GM12892 (cell line): ENCODE data around the gene PXMP4.

Source experiments
- DNase-seq: peaks from one replicate; pipeline ENCODE4 v3.0.0; 2011; ENCODE audit not compliant: insufficient read length
- FAIRE-seq: peaks from 2 replicates; lab custom pipeline; 2011; peaks lifted over from hg19 to GRCh38; lab: Jason Lieb, UNC
- POLR2A ChIP-seq: IDR thresholded peaks from 2 replicates; pipeline ENCODE4 v1.6.1; 2011; ENCODE audit warnings: low read depth, low read length, control low read depth
- POLR2AphosphoS5 ChIP-seq: IDR thresholded peaks from 2 replicates; pipeline ENCODE4 v1.6.1; 2011; ENCODE audit warnings: low read depth, low read length, control low read depth
- TAF1 ChIP-seq: IDR thresholded peaks from 2 replicates; pipeline ENCODE4 v1.6.1; 2011; ENCODE audit warnings: low read depth, mild to moderate bottlenecking, control low read depth, low read length, borderline replicate concordance

Gene PXMP4

DNA sequence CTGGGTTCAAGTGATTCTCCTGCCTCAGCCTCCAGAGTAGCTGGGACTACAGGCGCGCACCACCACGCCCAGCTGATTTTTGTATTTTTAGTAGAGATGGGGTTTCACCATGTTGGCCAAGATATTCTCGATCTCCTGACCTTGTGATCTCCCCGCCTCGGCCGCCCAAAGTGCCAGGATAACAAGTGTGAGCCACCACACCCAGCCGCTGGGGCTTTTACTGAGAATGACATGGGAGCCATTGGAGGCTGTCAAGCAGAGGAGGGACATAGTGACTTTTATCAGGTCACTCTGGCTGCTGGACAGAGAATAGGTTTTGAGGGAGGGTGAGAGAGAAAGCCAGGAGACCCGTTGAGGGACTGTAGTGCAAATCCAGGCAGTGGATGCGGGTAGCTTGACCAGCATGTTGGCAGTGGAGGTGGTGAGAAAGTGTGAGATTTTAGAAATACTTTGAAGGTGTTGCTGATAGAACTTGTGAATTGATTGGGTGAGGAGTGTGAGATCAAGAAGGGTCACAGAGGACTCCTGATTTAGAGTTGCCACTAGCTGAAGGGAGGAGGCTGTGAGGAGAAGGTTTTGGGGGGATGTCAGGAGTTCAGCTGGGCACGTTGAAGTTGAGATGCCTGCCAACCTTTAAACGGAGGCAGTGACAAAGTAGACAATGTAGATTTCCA, 26.4 kb upstream of the PXMP4 start:
- DNase-seq, result no peak
- FAIRE-seq, result no peak
- no peak for TF ChIP-seq POLR2A
- no peak for TF ChIP-seq POLR2AphosphoS5
- TF ChIP-seq TAF1, result no peak

DNA sequence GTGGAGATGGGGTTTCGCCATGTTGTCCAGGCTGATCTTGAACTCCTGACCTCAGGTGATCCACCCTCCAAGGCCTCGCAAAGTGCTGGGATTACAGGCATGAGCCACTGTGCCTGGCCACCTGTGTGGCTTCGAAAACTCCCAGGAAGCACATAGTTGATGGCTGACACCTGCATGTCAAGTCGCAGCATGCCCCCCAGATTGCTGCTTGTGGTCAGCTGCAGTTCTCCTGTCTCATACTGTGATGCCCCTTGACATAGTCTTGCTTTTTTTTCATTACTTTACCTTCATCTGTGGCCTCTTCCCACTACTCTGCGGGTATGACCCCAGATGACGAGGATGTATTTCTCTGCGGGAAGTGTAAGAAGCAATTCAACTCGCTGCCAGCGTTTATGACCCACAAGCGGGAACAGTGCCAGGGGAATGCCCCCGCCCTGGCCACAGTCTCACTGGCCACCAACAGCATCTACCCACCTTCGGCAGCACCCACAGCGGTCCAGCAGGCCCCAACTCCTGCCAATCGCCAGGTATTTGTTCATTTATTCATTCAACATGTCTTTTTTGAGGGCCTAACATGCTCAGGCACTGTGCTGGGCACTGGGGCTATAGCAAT, 24.8 kb upstream of the PXMP4 start:
- FAIRE-seq (no peak), DNase-seq (no peak)
- TF ChIP-seq POLR2AphosphoS5 (no peak), TAF1 (no peak), POLR2A (no peak)

- no peak for FAIRE-seq
These were observed 24.1 kb upstream of the PXMP4 start for GRCh38 chr20:33744181-33744580.

DNA sequence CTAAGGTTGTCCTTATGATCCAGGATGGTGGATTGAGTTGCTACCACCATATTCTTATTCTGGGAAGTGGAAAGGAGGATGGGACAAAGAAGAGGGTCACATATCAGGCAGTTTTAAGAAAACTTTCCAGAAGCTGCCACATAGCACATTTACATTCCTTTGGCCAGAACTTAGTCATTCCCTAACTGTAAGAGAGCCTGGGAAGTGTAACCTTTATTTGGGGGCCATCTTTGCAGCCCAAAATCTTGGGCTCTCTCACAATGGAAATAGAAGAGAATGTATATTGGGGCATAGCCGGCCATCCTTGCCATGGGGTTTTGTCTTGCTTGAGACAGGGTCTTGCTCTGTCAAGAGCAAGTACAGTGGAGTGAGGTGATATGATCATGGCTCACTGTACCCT, 20.1 kb upstream of the PXMP4 start:
- FAIRE-seq (no peak), DNase-seq (no peak)
- TF ChIP-seq POLR2A (no peak), TAF1 (no peak), POLR2AphosphoS5 (no peak)

More at GRCh38 chr20:33744181-33744580, 24.1 kb upstream of the PXMP4 start:
- DNase-seq, result no peak
- no peak for TF ChIP-seq TAF1
- TF ChIP-seq POLR2AphosphoS5, result no peak
- TF ChIP-seq POLR2A, result no peak

DNA sequence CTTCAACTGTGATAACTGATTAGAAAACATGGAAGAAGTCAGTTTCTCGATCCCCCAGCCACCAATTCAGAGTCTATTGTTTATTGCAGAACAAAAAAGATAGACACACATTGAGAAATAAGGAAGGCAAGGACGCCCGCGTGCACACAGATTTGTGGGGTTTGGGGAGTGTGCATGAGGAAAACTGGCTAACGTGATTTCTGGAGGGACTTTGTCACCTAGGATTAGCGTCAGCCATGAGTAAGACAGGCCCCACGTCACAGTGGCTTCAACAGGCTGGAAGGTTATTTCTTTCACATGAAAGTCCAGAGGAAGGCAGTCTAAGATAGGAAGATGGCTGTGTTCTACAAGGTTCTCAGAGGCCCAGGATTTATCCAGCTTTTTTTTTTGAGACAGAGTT, 19.4 kb upstream of the PXMP4 start:
- DNase-seq (no peak), FAIRE-seq (no peak)
- no peak for TF ChIP-seq POLR2AphosphoS5
- no peak for TF ChIP-seq TAF1
- TF ChIP-seq POLR2A, result no peak

- TF ChIP-seq POLR2AphosphoS5 (no peak), TAF1 (no peak), POLR2A (no peak)
- DNase-seq (no peak), FAIRE-seq (no peak)
These were observed 16.9 kb upstream of the PXMP4 start for GRCh38 chr20:33736962-33737361.

GRCh38 chr20:33733654-33734576, 13.8 kb upstream of the PXMP4 start:
- FAIRE-seq (no peak), DNase-seq (no peak)
- TF ChIP-seq POLR2AphosphoS5 (no peak), POLR2A (no peak)

DNA sequence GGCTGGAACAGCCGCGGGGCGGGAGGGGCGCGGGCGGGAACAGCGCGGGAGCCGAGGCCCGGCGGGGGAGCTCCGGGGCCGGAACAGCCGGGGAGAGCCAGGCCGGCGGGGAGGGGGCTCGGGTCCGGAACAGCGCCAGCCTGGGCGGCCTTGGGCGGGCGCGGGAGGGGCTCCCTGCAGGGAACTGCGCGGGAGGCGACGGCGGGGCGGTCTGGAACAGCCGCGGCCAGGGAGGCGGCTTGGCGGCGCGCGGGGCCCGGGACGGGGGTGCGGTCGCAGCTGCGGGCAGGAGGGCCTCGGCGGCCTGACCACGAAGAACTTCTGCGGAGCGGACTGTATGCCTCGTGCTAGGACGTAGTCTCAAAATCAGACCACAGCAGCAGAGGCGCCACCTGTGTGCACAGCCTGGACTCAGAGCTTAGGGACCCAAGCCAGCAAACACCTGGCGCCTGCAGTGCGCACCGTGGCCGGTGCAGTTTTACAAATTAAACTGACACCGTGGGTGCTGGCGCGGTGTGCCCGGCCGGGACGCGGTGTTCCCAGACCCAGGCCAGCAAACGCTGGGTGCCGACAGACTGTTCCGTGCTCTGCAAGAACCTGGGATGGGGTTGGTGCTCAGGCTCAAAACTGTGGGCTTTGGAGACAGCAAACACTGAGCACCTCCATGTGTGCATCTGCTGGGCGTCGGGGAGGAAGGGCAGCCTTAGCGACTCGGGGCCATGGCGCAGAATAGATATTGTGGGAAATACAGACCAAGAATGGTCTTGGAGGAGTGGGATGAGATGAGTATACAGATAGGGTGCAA, 12.3 kb upstream of the PXMP4 start:
- FAIRE-seq, result peak; percentile 73
- peak; percentile 49 for DNase-seq

GRCh38 chr20:33731693-33732165, 11.6 kb upstream of the PXMP4 start, which contains the start of gene ZNF341:
Gene ZNF341 (plus strand): TSS chr20:33731996. CDS start chr20:33732022, 26 bp downstream.
- FAIRE-seq (peak; percentile 27), DNase-seq (peak; percentile 69)
- TF ChIP-seq TAF1 (no peak), POLR2A (no peak), POLR2AphosphoS5 (no peak)

More for the DNA sequence above, 12.3 kb upstream of the PXMP4 start:
- TF ChIP-seq TAF1 (no peak), POLR2A (peak; percentile 64; the same call in 1 of the 2 replicates), POLR2AphosphoS5 (0 out of 2 replicates have a peak, but pooled peaks have one; percentile 31)

- FAIRE-seq (no peak), DNase-seq (no peak)
- no peak for TF ChIP-seq TAF1
- no peak for TF ChIP-seq POLR2A
- TF ChIP-seq POLR2AphosphoS5, result no peak
These were observed 11.0 kb upstream of the PXMP4 start for GRCh38 chr20:33730946-33731692.
